ENCODE data around the gene NCKAP5.

The NCKAP5 gene

DNA sequence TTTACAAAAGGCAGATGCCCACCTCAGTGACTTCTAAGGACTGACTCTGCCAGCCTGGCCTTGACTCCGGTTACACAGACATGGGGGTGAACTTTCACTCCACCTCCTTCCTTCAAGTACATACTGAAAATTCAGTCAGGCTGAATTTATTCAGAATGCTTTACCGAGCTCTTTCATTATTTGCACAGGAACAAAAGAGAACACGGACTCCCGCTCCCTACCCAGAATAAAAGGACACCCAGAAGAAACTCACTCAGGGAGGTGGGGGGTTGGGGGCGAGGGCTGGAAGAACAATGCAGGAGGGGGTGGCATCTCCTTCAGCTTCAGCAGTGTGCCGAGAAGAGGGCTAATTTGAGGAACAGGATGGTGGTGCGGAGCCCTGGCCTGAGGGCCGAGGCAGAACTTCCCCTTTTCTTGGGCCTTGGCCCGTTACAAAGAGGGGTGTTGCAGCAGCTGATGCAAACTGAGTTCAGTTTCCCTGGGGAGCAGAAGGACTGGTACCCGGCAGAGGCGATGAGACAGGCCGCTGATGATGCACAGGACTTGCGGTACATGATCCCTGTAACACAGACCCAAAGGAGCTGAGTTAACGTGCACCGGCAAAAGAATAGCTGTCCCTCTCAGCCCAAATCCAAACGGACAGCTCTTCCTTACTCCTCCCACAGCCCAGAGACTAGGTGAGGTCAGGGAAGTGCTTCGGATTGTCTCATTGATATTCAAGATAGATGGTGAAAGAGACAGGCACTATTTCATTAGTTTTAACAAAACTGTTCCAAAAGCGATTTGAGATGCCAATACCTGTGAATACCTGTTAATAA is 922.3 kb downstream of the NCKAP5 start:
- DNase-seq = no peak

DNA sequence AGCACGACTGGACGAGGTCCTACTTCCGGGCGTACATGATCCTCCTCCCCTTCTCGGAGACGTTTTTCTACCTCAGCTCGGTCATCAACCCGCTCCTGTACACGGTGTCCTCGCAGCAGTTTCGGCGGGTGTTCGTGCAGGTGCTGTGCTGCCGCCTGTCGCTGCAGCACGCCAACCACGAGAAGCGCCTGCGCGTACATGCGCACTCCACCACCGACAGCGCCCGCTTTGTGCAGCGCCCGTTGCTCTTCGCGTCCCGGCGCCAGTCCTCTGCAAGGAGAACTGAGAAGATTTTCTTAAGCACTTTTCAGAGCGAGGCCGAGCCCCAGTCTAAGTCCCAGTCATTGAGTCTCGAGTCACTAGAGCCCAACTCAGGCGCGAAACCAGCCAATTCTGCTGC is 923.1 kb downstream of the NCKAP5 start:
- DNase-seq = no peak

GRCh38 chr2:132642415-132642814 is 925.8 kb downstream of the NCKAP5 start:
- no peak for DNase-seq

GRCh38 chr2:132641819-132642218 is 926.4 kb downstream of the NCKAP5 start:
- DNase-seq = no peak

GRCh38 chr2:132640116-132640515 is 928.1 kb downstream of the NCKAP5 start:
- no peak for DNase-seq

DNA sequence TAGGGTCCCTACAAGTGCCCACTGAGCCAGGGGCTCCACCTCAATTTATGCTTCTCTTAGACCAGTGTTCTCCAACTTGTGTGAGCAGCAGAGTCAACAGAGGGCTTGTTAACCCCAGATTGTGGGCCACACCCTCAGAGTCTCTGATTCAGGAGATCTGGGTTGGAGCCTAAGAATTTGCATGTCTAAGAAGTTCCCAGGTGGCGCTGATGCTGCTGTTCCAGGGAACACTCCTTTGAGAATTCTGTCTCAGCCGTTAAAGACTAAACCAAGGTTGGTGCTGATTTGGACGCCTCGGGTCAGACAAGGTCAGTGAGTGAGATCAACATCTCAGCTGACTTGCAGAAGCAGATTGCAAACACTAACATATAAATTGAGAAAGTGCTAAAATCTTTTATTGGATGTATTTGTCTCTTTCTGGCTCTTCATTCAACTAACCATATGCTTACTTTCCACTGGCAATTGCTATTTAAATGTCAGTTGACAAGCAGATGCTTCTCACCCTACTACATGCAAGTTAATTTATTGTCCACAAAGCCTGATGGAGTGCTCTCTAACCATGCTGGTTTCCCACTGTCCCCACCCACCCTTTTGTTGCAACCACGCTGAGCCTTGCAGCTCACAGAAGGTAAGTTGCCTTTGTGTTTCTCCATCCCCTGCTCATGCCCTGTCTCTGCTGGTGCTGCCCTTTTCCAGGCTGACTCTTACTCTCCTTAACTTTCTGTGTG is 929.8 kb downstream of the NCKAP5 start:
- no peak for DNase-seq

- no peak for DNase-seq
Observed at GRCh38 chr2:132636346-132636745, 931.9 kb downstream of the NCKAP5 start.

DNA sequence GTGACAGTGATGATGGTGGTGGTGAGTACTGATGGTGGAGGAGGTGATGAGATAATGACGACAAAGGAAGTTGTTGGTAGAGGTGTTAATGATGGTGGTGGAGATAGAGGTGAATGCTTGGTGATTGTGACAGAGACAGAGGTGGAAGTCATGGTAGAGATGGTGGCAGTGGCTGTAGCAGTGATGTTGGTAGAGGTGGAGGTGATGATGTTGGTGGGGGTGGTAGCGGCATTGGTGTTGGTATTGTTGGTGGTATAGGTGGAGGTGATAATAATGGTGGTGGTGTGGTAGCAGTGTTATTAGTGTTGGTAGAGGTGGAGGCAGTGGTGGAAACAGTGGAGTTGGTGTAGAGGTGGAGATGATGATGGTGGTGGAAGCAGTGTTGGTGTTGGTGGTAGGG is 934.6 kb downstream of the NCKAP5 start:
- DNase-seq = no peak

DNA sequence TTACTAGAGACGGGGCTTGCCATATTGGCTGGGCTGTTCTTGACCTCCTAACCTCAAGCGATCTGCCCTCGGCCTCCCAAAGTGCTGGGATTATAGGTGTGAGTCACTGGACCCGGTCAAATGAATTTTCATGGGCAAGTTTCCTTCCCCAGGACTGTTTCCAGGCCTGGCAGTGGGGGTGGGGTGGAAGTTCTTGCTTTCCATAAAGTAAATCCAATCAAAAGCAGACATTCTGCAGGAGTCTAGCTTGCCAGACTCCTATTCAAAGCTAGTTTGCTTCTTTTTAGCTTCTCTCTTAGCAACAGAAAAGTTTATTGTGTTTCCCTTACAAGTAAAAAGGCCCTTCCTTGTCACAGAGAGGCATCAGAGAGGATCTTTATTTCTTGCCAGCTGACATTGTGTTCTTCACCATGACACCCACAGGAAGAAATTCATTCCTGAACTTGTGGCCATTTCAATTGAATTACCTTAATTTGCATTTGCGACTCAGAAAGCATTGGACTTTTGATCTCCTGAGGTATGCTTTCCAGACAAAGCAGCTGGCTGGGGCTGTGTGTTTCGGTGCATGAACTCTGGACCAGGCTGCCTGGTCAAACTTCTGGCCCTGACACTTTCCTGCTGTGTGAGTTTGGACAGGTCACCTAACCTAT is 936.1 kb downstream of the NCKAP5 start:
- DNase-seq = no peak

- DNase-seq = no peak
Observed at GRCh38 chr2:132627536-132627935, 940.7 kb downstream of the NCKAP5 start.

GRCh38 chr2:132623096-132623839 is 945.0 kb downstream of the NCKAP5 start:
- no peak for DNase-seq

Data from effector CD4-positive, alpha-beta T cell (primary cell).